ENCODE data around the gene PIGQ. TPM values are rescaled to one million over a fixed set of nuclear protein-coding genes. Genes with fewer than 3 reads are reported as not detected.

The PIGQ gene
- total and polyA plus RNA-seq, 4 donors = 34.9 to 98.2 (median 61.4) TPM

DNA sequence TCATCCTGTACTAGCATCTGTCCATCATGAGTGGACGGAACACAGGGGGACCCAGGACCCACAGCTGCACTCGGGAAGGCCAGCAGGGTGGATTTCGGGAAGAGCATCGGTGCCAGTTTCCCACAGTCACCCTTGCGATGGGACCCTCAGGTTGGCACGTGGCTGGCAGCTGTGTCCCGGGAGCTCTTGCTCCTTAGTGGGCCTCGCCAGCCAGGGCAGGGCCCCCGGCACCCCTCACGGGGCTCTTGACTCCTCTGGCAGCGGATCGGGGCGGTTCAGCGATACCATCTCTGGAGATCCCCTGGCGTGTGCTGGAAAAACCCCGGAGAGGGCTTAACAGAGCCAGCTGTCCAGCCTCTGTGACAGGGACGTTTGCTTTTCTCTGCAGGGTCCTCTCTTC lies 33.0 kb upstream of the PIGQ start:
- DNase-seq = no peak

DNA sequence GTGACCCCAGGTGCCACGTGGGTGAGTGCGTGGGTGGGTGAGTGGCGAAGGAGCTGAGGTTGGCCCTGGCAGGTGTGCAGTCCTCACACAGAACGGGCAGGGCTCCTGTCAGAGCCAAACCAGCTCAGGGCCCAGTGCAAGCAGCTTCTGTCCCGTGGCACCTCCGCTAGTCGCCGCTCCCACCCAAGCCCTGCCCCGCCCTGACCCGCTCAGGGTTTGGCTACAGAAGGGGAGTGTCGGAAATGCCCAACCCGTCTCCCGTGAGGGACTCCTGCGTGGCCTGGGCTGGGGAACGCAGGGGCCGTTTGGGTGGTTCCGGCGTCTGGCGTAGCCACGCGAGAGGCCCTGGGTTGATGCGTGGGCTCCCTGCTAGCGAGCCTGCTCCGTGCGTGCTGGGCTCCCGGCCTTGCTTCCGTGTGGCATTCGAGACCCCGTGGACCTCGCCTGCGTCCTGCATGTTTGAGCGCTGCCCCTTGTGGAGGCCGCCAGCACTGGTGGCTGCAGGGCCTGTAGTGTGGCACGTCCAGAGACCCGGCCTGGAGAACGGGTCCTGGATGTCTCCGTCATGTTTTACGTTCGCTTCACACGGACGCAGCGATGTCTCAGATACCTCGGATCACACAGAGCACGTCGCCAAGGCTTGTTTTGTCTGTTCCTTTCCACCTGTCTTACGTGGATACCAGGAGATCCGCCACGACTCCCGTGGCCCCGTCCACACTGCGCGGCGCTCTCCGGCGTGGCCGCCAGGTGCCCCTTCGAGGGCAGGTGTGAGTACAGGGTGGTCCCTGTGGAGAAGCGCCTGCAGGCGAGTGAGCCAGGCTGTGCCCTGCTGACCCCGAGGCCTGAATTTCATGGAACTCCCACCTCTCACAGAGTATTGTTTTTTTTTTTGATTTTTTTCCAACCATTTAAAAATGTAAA lies 32.1 kb upstream of the PIGQ start:
- DNase-seq (no peak), ATAC-seq (ENCODE audit: insufficient read depth, low FRiP score) (no peak)
- no peak overlapping the region for H3K27ac ChIP-seq (ENCODE audit: low read depth in 1 of 2, low read length in 1 of 2)
- H3K4me1 ChIP-seq (ENCODE audit: control insufficient read depth in 5 of 5, insufficient read depth in 5 of 5, low read length in 5 of 5) = peaks cover 0 to 6% (median 0%) of the 10 kb centered on the region in 5 donors
- H3K9ac ChIP-seq (ENCODE audit: insufficient read depth in 1 of 2, low read length in 2 of 2) = no peak overlapping the region
- WGBS, 2 donors = 96% methylated on average over 60 of the region's 60 CpGs
- peaks cover 0 to 44% (median 3%) of the 10 kb centered on the region in 4 donors for H3K36me3 ChIP-seq (ENCODE audit: control insufficient read depth in 4 of 4, insufficient read depth in 4 of 4, low read length in 4 of 4)
- H3K27me3 ChIP-seq (ENCODE audit: control insufficient read depth in 3 of 3, insufficient read depth in 3 of 3, low read length in 2 of 3) = no peaks in the 10 kb centered on the region
- no peak overlapping the region for H3K4me3 ChIP-seq
- TF ChIP-seq, protein P1, sequence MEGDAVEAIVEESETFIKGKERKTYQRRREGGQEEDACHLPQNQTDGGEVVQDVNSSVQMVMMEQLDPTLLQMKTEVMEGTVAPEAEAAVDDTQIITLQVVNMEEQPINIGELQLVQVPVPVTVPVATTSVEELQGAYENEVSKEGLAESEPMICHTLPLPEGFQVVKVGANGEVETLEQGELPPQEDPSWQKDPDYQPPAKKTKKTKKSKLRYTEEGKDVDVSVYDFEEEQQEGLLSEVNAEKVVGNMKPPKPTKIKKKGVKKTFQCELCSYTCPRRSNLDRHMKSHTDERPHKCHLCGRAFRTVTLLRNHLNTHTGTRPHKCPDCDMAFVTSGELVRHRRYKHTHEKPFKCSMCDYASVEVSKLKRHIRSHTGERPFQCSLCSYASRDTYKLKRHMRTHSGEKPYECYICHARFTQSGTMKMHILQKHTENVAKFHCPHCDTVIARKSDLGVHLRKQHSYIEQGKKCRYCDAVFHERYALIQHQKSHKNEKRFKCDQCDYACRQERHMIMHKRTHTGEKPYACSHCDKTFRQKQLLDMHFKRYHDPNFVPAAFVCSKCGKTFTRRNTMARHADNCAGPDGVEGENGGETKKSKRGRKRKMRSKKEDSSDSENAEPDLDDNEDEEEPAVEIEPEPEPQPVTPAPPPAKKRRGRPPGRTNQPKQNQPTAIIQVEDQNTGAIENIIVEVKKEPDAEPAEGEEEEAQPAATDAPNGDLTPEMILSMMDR (IDR thresholded peaks at IDR 0.05; ENCODE audit: control extremely low read depth, extremely low read depth) = no peak
- H3K9me3 ChIP-seq (ENCODE audit: control insufficient read depth in 4 of 4, insufficient read depth in 3 of 4, low read length in 3 of 4) = no peaks in the 10 kb centered on the region

More for the DNA sequence above, 33.0 kb upstream of the PIGQ start:
- Histone ChIP-seq H3K4me3 (no peak overlapping the region), H3K9me3 (ENCODE audit: control insufficient read depth in 4 of 4, insufficient read depth in 3 of 4, low read length in 3 of 4) (no peaks in the 10 kb centered on the region), H3K27ac (ENCODE audit: low read depth in 1 of 2, low read length in 1 of 2) (no peak overlapping the region), H3K9ac (ENCODE audit: insufficient read depth in 1 of 2, low read length in 2 of 2) (no peak overlapping the region), H3K27me3 (ENCODE audit: control insufficient read depth in 3 of 3, insufficient read depth in 3 of 3, low read length in 2 of 3) (no peaks in the 10 kb centered on the region), H3K36me3 (ENCODE audit: control insufficient read depth in 4 of 4, insufficient read depth in 4 of 4, low read length in 4 of 4) (peaks cover 0 to 42% (median 3%) of the 10 kb centered on the region in 4 donors), H3K4me1 (ENCODE audit: control insufficient read depth in 5 of 5, insufficient read depth in 5 of 5, low read length in 5 of 5) (peaks cover 0 to 6% (median 0%) of the 10 kb centered on the region in 5 donors)
- TF ChIP-seq, protein P1 (IDR thresholded peaks at IDR 0.05; ENCODE audit: control extremely low read depth, extremely low read depth) = no peak
- 93 to 94% methylated on average over 17 of the region's 17 CpGs for WGBS, 2 donors
- ATAC-seq (ENCODE audit: insufficient read depth, low FRiP score) = no peak

DNA sequence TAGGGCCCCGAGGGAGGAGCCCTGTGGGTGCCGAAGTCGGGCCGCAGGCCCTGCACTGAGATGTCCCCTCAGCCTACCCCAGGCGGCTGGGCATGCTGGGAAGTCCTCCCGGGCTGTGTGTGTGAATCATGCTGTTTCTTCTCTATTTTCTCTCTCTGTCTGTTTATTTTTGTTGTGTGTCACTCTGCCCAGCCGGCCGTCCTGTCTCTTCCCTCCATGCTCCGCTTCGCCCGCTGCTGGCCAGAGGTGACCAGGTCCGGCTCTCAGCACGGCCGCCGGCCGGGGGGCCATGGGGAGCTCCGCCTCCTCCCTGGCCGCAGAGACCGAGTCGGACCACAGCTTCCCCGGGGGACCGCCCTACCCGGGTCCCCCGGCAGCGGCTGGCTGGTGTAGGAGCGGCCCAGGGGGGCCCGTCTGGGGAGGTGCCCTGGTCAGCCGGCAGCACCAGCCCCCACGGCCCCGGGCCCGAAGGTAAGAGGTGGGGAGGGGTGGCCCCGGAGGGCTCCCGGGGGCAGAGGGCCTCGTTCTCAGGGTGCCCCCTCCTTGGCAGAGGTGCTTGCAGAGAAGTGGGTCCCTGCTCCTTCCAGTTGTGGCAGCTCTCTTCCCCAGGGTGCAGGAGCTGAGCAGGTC lies 29.8 kb upstream of the PIGQ start:
- no peak for ATAC-seq (ENCODE audit: insufficient read depth, low FRiP score)
- peaks cover 0 to 40% (median 3%) of the 10 kb centered on the region in 4 donors for H3K36me3 ChIP-seq (ENCODE audit: control insufficient read depth in 4 of 4, insufficient read depth in 4 of 4, low read length in 4 of 4)
- 93 to 95% methylated on average over 34 of the region's 34 CpGs for WGBS, 2 donors

More for the DNA sequence above, 29.8 kb upstream of the PIGQ start:
- Histone ChIP-seq H3K27ac (ENCODE audit: low read depth in 1 of 2, low read length in 1 of 2) (no peak overlapping the region), H3K9me3 (ENCODE audit: control insufficient read depth in 4 of 4, insufficient read depth in 3 of 4, low read length in 3 of 4) (no peaks in the 10 kb centered on the region), H3K9ac (ENCODE audit: insufficient read depth in 1 of 2, low read length in 2 of 2) (no peak overlapping the region), H3K4me3 (no peak overlapping the region), H3K27me3 (ENCODE audit: control insufficient read depth in 3 of 3, insufficient read depth in 3 of 3, low read length in 2 of 3) (no peaks in the 10 kb centered on the region), H3K4me1 (ENCODE audit: control insufficient read depth in 5 of 5, insufficient read depth in 5 of 5, low read length in 5 of 5) (peaks cover 0 to 6% (median 0%) of the 10 kb centered on the region in 5 donors)
- DNase-seq = no peak
- TF ChIP-seq, protein P1 (IDR thresholded peaks at IDR 0.05; ENCODE audit: control extremely low read depth, extremely low read depth) = no peak

Data from lung (tissue), 12 donors.